Uterus (tissue), 2 donors: ENCODE results near the gene STRN3.

ENCODE experiments used
- POLR2A ChIP-seq, 2 donors: fragments of 450-650 bp; IDR thresholded peaks; one replicate each; pipeline ENCODE4 v1.6.1; 2016; ENCODE audit warnings: antibody characterized with exemption in 2 of 2, mild to moderate bottlenecking in 1 of 2, moderate library complexity in 1 of 2
- TF ChIP-seq, protein P1 (sequence below), 4 experiments: fragments of 200-600 bp in 2 of 4; fragments of 450-650 bp in 2 of 4; sonication (generic) in 2 of 4; IDR thresholded peaks; one replicate each; pipeline ENCODE4 v1.5.1; 2016 to 2019; ENCODE audit warnings: antibody characterized with exemption in 4 of 4, mild to moderate bottlenecking in 2 of 4, moderate library complexity in 1 of 4

DNA sequence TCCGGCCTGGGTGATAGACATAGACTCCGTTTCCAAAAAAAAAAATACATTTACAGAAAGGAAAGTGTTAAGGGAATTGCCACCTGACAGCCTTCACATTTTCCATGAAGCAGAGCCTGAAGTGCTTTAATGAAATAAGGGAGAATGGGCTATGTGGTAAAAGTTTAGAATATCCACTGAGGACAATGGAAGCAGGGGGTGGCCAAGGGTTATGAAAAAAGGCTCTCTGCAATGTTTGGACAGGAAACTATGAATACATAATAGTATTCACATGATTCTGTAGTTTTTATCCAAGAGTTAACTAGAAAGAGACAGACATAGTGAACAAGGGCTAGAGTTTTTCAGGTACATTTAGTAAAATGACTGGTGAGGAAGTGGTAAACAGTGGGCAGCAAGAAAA lies 76.5 kb downstream of the STRN3 start:
- TF ChIP-seq, protein P1, sequence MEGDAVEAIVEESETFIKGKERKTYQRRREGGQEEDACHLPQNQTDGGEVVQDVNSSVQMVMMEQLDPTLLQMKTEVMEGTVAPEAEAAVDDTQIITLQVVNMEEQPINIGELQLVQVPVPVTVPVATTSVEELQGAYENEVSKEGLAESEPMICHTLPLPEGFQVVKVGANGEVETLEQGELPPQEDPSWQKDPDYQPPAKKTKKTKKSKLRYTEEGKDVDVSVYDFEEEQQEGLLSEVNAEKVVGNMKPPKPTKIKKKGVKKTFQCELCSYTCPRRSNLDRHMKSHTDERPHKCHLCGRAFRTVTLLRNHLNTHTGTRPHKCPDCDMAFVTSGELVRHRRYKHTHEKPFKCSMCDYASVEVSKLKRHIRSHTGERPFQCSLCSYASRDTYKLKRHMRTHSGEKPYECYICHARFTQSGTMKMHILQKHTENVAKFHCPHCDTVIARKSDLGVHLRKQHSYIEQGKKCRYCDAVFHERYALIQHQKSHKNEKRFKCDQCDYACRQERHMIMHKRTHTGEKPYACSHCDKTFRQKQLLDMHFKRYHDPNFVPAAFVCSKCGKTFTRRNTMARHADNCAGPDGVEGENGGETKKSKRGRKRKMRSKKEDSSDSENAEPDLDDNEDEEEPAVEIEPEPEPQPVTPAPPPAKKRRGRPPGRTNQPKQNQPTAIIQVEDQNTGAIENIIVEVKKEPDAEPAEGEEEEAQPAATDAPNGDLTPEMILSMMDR (IDR thresholded peaks at IDR 0.05), result no peak
- TF ChIP-seq POLR2A (IDR thresholded peaks at IDR 0.05), result no peak
